Osteocyte (in vitro differentiated cells): ENCODE data around the gene QARS1. TPM values are rescaled to one million over a fixed set of nuclear protein-coding genes. Genes with fewer than 3 reads are reported as not detected.
A peak's percentile ranks its signal among the peaks of the same experiment; 100 is the strongest.

ENCODE experiments used
- DNase-seq: peaks from one replicate; pipeline ENCODE4 v3.0.0; 2021; ENCODE audit warnings: mixed read lengths; ENCODE audit not compliant: unreplicated experiment; ENCODE audit errors: extremely low spot score
- H3K27ac Mint-ChIP-seq: one replicate; pipeline ENCODE4 v1.8.0; 2021; ENCODE audit warnings: mild to moderate bottlenecking, mixed read lengths; ENCODE audit not compliant: unreplicated experiment
- H3K27me3 Mint-ChIP-seq: one replicate; pipeline ENCODE4 v1.8.0; 2021; ENCODE audit warnings: mixed read lengths; ENCODE audit not compliant: unreplicated experiment
- H3K36me3 Mint-ChIP-seq: one replicate; pipeline ENCODE4 v1.8.0; 2021; ENCODE audit warnings: mixed read lengths; ENCODE audit not compliant: unreplicated experiment
- H3K4me1 Mint-ChIP-seq: one replicate; pipeline ENCODE4 v1.8.0; 2021; ENCODE audit warnings: mixed read lengths; ENCODE audit not compliant: unreplicated experiment
- H3K4me3 Mint-ChIP-seq: one replicate; pipeline ENCODE4 v1.8.0; 2021; ENCODE audit warnings: mild to moderate bottlenecking, moderate library complexity, mixed read lengths; ENCODE audit not compliant: unreplicated experiment
- H3K9me3 Mint-ChIP-seq: one replicate; pipeline ENCODE4 v1.8.0; 2021; ENCODE audit warnings: mixed read lengths; ENCODE audit not compliant: unreplicated experiment
- total RNA-seq: library from RNA; stranded (reverse); gene quantifications from 2 replicates; pipeline ENCODE4 v1.2.1, GENCODE V29; 2021
- TF ChIP-seq, protein P1 (sequence below): fragments of 200-600 bp; sonication (generic); IDR thresholded peaks from 2 replicates; pipeline ENCODE4 v1.5.0; 2021; ENCODE audit warnings: antibody characterized with exemption, mild to moderate bottlenecking, moderate library complexity

The QARS1 gene
- total RNA-seq, 1 donor from 2014 or later = 266 TPM

GRCh38 chr3:49098910-49099630 lies 5.5 kb downstream of the QARS1 start:
- peaks cover 18% of the 10 kb centered on the region for H3K4me1 Mint-ChIP-seq
- no peak for DNase-seq
- no peaks in the 10 kb centered on the region for H3K27me3 Mint-ChIP-seq
- no peak overlapping the region for H3K27ac Mint-ChIP-seq
- TF ChIP-seq, protein P1, sequence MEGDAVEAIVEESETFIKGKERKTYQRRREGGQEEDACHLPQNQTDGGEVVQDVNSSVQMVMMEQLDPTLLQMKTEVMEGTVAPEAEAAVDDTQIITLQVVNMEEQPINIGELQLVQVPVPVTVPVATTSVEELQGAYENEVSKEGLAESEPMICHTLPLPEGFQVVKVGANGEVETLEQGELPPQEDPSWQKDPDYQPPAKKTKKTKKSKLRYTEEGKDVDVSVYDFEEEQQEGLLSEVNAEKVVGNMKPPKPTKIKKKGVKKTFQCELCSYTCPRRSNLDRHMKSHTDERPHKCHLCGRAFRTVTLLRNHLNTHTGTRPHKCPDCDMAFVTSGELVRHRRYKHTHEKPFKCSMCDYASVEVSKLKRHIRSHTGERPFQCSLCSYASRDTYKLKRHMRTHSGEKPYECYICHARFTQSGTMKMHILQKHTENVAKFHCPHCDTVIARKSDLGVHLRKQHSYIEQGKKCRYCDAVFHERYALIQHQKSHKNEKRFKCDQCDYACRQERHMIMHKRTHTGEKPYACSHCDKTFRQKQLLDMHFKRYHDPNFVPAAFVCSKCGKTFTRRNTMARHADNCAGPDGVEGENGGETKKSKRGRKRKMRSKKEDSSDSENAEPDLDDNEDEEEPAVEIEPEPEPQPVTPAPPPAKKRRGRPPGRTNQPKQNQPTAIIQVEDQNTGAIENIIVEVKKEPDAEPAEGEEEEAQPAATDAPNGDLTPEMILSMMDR = no peak
- no peak overlapping the region for H3K4me3 Mint-ChIP-seq
- H3K36me3 Mint-ChIP-seq = peaks cover 38% of the 10 kb centered on the region
- H3K9me3 Mint-ChIP-seq = no peaks in the 10 kb centered on the region

DNA sequence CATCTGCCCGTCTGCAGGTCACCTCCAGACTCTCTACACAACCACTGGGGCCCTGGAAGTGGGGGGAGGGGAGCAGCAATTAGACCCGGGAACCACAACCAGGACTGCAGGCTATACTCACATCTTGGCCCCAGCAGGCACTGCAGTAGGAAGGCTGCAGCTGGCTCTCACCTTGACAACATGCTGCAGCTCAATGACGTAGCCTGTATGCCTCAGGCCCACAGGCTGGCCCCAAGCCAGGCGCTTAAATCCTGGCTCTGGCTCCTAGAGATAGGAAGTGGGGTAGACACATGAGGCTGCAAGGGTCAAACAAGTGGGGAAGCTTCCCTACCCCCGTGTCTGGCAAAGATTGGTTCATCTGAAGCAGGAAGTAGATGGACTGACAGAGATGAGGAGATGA lies 6.1 kb downstream of the QARS1 start:
- Mint-ChIP-seq H3K36me3 (peaks cover 38% of the 10 kb centered on the region), H3K4me3 (no peak overlapping the region), H3K27ac (no peak overlapping the region), H3K4me1 (peaks cover 12% of the 10 kb centered on the region), H3K27me3 (no peaks in the 10 kb centered on the region), H3K9me3 (no peaks in the 10 kb centered on the region)
- TF ChIP-seq, protein P1 = no peak
- DNase-seq = no peak

DNA sequence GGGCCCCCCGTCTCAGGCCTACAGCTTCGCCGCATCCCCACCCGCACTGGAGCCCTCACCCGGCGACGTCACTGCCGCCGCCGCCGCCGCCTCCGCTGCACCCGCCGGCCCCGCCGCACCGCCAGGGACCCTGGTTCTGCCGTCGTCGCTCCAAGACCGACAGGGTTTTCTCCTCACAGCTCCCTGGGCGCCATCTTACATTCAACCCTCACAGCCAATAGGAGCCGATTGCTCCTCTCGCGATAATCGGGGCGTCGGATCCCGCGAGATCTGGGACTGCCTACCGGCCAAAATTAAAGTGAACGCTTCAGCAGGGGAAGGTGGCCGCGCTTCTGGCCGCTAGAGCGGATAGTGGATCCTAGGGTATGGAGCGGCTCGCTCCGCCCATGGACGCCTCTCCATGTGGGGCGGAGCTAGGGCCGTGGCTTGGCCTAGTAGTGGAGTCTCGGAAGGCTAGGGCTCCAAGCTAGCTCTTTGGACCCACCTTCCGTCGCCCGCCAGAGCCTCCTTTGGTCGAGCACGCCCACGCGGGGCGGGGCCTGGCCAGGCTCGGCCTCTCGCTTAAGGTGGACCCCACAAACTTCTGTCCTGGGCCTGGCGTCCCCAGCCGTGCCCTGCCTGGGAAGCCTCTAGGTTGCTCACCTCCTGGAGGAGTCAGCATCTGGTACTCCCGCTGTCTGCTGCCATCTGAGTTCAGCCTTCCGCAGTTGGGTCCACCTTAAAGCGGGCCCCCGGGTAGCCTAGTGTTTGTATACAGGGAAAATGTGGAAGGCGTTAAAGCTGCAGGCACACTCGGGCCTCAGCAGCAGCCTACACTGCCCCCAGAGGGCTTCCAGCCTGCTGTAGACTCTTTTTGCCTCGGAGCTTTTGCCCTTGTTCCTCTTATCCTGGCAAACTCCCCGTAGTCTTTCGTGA lies 10.4 kb downstream of the QARS1 start, which contains the start of gene QRICH1:
Gene QRICH1, minus strand, starts transcription at position 219 of the 915 bp plus-strand sequence. CDS start 17,054 bp downstream, outside the sequence.
- H3K27ac Mint-ChIP-seq = peak within 1 kb of the TSS; percentile 95

GRCh38 chr3:49092938-49093852 lies 11.4 kb downstream of the QARS1 start:
- peak overlapping the region; percentile 95 for H3K27ac Mint-ChIP-seq
- no peaks in the 10 kb centered on the region for H3K27me3 Mint-ChIP-seq
- peaks cover 2% of the 10 kb centered on the region for H3K36me3 Mint-ChIP-seq
- TF ChIP-seq, protein P1 = no peak
- peaks cover 35% of the 10 kb centered on the region for H3K4me1 Mint-ChIP-seq
- DNase-seq = no peak
- H3K9me3 Mint-ChIP-seq = no peaks in the 10 kb centered on the region
- H3K4me3 Mint-ChIP-seq = peak overlapping the region; percentile 89

More for the DNA sequence above, 10.4 kb downstream of the QARS1 start, which contains the start of gene QRICH1:
- DNase-seq = peak; percentile 99
- H3K27me3 Mint-ChIP-seq = no peaks in the 10 kb centered on the region
- peaks cover 35% of the 10 kb centered on the region for H3K4me1 Mint-ChIP-seq
- peaks cover 10% of the 10 kb centered on the region for H3K36me3 Mint-ChIP-seq
- H3K4me3 Mint-ChIP-seq = peak within 1 kb of the TSS; percentile 89
- TF ChIP-seq, protein P1 = peak; percentile 67
- H3K9me3 Mint-ChIP-seq = no peaks in the 10 kb centered on the region
